OCI-LY7 (cell line): Measurements from ENCODE around the gene HSBP1L1. TPM values are rescaled to one million over a fixed set of nuclear protein-coding genes. Genes with fewer than 3 reads are reported as not detected.

Experiments used
- BruUV-seq: library from RNA; stranded (reverse); fragments of 400-500 nt; replicated peaks from 2 replicates; lab custom pipeline; 2021; lab: Mats Ljungman, UMichigan
- CTCF ChIA-PET: fragments of 300-600 bp; sonication (Branson Sonifier 250); formaldehyde crosslinking; loops from one replicate; lab custom pipeline; 2022; ENCODE audit warnings: antibody characterized with exemption; ENCODE audit not compliant: unreplicated experiment; lab: Charles Lee
- POLR2A ChIA-PET: fragments of 300-600 bp; sonication (Branson Sonifier 250); formaldehyde crosslinking; loops from one replicate; lab custom pipeline; 2022; ENCODE audit warnings: antibody characterized with exemption; lab: Charles Lee
- DNase-seq: peaks from one replicate; pipeline ENCODE4 v3.0.0-alpha.2; 2015; ENCODE audit warnings: low spot score
- H2AFZ ChIP-seq: fragments of 200-600 bp; sonication (generic), shearing (Covaris generic); 2 replicates; pipeline ENCODE4 v1.6.1; 2014; ENCODE audit warnings: mild to moderate bottlenecking, antibody characterized with exemption, low read length, moderate library complexity
- H3K27ac ChIP-seq: fragments of 200-600 bp; sonication (generic); 2 replicates; pipeline ENCODE4 v1.5.1; 2014; ENCODE audit warnings: mixed run types, low read depth, mild to moderate bottlenecking, moderate library complexity, low read length, inconsistent platforms; ENCODE audit not compliant: poor library complexity, severe bottlenecking
- H3K36me3 ChIP-seq: fragments of 200-600 bp; sonication (generic); 2 replicates; pipeline ENCODE4 v1.6.1; 2014; ENCODE audit warnings: mild to moderate bottlenecking, antibody characterized with exemption, low read length, moderate library complexity, mixed read lengths; ENCODE audit not compliant: insufficient read depth
- H3K4me1 ChIP-seq: fragments of 200-600 bp; sonication (generic); 2 replicates; pipeline ENCODE4 v1.5.1; 2014; ENCODE audit warnings: mild to moderate bottlenecking, low read length; ENCODE audit not compliant: insufficient read depth, poor library complexity, severe bottlenecking
- H3K4me2 ChIP-seq: fragments of 200-600 bp; sonication (generic); 2 replicates; pipeline ENCODE4 v1.6.1; 2014; ENCODE audit warnings: mild to moderate bottlenecking, low read length
- H3K4me3 ChIP-seq: fragments of 200-600 bp; sonication (generic); 2 replicates; pipeline ENCODE4 v1.5.1; 2014; ENCODE audit warnings: mild to moderate bottlenecking, low read depth, low read length; ENCODE audit not compliant: poor library complexity, severe bottlenecking
- H3K79me2 ChIP-seq: fragments of 200-600 bp; sonication (generic); 2 replicates; pipeline ENCODE4 v1.6.1; 2016; ENCODE audit warnings: low read depth, mild to moderate bottlenecking, low read length, moderate library complexity, mixed read lengths; ENCODE audit not compliant: insufficient read depth
- H3K9me2 ChIP-seq: fragments of 200-600 bp; sonication (generic); 2 replicates; pipeline ENCODE4 v1.6.1; 2016; ENCODE audit warnings: mild to moderate bottlenecking, low read length, mixed read lengths; ENCODE audit not compliant: insufficient read depth
- H3K9me3 ChIP-seq: fragments of 200-600 bp; sonication (generic); 2 replicates; pipeline ENCODE4 v1.6.1; 2014; ENCODE audit warnings: mild to moderate bottlenecking, mixed run types, low read length, mixed read lengths
- H4K20me1 ChIP-seq: fragments of 200-600 bp; sonication (generic); 2 replicates; pipeline ENCODE4 v1.6.1; 2014; ENCODE audit warnings: mild to moderate bottlenecking, antibody characterized with exemption, low read length, moderate library complexity, mixed read lengths; ENCODE audit not compliant: insufficient read depth
- EZH2phosphoT487 ChIP-seq: fragments of 200-600 bp; sonication (generic); IDR thresholded peaks from 2 replicates; pipeline ENCODE4 v1.6.1; 2018; ENCODE audit warnings: low read depth, borderline replicate concordance, mild to moderate bottlenecking, mixed run types, antibody characterized with exemption, low read length, moderate library complexity, mixed read lengths
- intact Hi-C: fragments of 100-400 bp; cut with micrococcal nuclease; formaldehyde crosslinking; loops from one replicate; pipeline ENCODE4 v1.10.0; 2022; ENCODE audit not compliant: unreplicated experiment
- total RNA-seq, 2 experiments: library from RNA; depleted of rRNA in 1 of 2; stranded (reverse); fragments of >200 nt in 1 of 2; shearing (Covaris generic) in 1 of 2; gene quantifications; 2 replicates each; pipeline ENCODE4 v1.2.3, GENCODE V29; 2014 to 2022
- TF ChIP-seq, protein P1 (sequence below): fragments of 200-600 bp; sonication (generic); conservative IDR thresholded peaks from 2 replicates; pipeline ENCODE4 v1.5.1; 2014; ENCODE audit warnings: mild to moderate bottlenecking, antibody characterized with exemption, low read length, moderate library complexity, mixed read lengths

HSBP1L1 gene
- total RNA-seq, 2 experiments from 2014 or later: not detected

DNA sequence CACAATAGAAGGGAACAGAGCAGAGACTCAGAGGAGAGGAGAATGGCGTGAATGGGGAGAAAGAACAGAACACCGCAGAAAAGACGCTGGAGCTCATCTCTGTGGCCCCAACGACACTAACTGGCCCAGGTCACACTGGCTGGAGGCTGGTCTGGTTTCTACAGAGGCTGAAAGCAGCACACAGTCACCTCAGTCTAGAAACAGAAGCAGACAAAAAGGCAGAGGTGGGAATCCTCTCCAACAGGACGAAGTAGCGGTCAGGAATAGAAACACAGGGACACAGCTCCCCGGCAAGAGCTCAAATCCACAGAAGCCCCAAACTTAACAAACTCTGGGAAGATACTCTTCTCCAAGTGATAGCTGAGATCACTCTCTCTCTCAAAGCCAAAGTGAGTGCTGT is 22.2 kb upstream of the HSBP1L1 start:
- Histone ChIP-seq H3K9me2 (no peaks in the 10 kb centered on the region), H2AFZ (no peak overlapping the region), H3K36me3 (peaks cover 3% of the 10 kb centered on the region; the same call in 1 of the 2 replicates), H3K4me1 (peaks cover 8% of the 10 kb centered on the region), H3K9me3 (no peaks in the 10 kb centered on the region), H3K4me3 (no peak overlapping the region), H3K4me2 (no peak overlapping the region), H3K27ac (no peak overlapping the region), H4K20me1 (no peaks in the 10 kb centered on the region), H3K79me2 (no peaks in the 10 kb centered on the region)
- TF ChIP-seq, protein P1, sequence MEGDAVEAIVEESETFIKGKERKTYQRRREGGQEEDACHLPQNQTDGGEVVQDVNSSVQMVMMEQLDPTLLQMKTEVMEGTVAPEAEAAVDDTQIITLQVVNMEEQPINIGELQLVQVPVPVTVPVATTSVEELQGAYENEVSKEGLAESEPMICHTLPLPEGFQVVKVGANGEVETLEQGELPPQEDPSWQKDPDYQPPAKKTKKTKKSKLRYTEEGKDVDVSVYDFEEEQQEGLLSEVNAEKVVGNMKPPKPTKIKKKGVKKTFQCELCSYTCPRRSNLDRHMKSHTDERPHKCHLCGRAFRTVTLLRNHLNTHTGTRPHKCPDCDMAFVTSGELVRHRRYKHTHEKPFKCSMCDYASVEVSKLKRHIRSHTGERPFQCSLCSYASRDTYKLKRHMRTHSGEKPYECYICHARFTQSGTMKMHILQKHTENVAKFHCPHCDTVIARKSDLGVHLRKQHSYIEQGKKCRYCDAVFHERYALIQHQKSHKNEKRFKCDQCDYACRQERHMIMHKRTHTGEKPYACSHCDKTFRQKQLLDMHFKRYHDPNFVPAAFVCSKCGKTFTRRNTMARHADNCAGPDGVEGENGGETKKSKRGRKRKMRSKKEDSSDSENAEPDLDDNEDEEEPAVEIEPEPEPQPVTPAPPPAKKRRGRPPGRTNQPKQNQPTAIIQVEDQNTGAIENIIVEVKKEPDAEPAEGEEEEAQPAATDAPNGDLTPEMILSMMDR: no peak
- TF ChIP-seq EZH2phosphoT487: no peak
- ChIA-PET POLR2A (no interaction called here), CTCF (no interaction called here)
- intact Hi-C loops: no loop called here
- no peak for DNase-seq
- BruUV-seq: no TSS peak

DNA sequence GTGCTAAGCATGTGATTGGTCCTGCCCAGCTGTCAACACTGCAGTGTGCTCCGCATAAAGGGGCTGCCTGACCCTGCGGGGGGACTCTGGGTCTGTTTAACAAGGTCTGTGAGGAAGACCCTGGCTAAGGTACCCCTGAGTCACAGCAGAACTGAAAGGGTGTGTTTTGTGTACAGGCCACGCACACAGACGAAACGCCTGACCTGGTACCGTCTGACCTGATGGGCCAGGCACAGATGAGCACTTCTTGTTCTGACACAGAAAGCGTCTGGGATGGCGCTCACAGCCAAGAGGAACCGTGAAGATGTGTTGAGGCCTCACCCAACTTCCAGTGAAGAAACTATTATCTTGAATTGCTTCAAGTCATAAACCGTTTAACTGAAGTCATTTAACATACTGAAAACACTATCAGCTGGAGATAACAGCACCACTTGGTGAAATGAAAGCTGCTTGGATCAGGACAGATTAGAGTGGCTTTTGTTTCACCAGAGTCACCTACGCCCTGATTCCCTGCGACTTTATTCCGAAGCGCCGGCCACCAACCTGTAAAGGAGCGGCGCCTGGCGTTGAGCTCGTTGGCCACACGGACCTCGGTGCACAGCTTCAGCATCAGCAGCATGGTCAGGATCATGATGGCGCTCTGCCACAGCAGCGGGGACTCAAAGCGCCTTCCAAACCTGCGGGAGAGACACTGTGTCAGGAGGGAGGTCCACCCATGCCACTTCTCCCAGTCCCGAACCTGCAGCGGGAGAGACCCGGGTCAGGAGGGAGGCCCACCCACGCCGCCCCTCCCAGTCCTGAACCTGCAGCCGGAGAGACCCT is 21.4 kb upstream of the HSBP1L1 start:
- H4K20me1 ChIP-seq: no peaks in the 10 kb centered on the region
- H3K9me3 ChIP-seq: no peaks in the 10 kb centered on the region
- intact Hi-C loops: no loop called here
- H2AFZ ChIP-seq: no peak overlapping the region
- no peak overlapping the region for H3K4me3 ChIP-seq
- H3K27ac ChIP-seq: no peak overlapping the region
- no peaks in the 10 kb centered on the region for H3K9me2 ChIP-seq
- TF ChIP-seq, protein P1: no peak
- TF ChIP-seq EZH2phosphoT487: no peak
- H3K36me3 ChIP-seq: peaks cover 3% of the 10 kb centered on the region; the same call in 1 of the 2 replicates
- no peaks in the 10 kb centered on the region for H3K79me2 ChIP-seq
- H3K4me2 ChIP-seq: no peak overlapping the region
- CTCF ChIA-PET: no interaction called here
- BruUV-seq: no TSS peak
- DNase-seq: no peak
- POLR2A ChIA-PET: no interaction called here
- peaks cover 8% of the 10 kb centered on the region for H3K4me1 ChIP-seq

DNA sequence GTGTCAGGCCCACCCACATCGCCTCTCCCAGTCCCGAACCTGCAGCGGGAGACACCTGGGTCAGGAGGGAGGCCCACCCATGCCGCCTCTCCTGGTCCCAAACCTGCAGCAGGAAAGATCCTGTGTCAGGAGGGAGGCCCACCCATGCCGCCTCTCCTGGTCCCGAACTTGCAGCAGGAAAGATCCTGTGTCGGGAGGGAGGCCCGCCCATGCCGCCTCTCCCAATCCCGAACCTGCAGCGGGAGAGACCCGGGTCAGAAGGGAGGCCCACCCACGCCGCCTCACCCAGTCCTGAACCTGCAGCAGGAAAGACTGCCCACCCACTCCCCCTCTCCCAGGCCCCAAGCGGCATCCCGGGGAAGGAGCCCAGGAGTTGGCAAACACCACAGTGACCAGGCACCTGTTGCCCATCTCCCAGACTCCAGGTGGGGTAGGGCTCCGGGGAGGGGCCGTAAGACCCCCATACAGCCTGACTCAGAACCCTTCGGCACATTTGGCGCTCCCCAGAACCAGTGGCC is 20.8 kb upstream of the HSBP1L1 start:
- H4K20me1 ChIP-seq: no peaks in the 10 kb centered on the region
- no peaks in the 10 kb centered on the region for H3K79me2 ChIP-seq
- no peak overlapping the region for H2AFZ ChIP-seq
- BruUV-seq: no TSS peak
- TF ChIP-seq EZH2phosphoT487: no peak
- TF ChIP-seq, protein P1: no peak
- DNase-seq: no peak
- no peak overlapping the region for H3K27ac ChIP-seq
- H3K4me3 ChIP-seq: no peak overlapping the region
- intact Hi-C loops: no loop called here
- ChIA-PET POLR2A (no interaction called here), CTCF (no interaction called here)
- H3K4me1 ChIP-seq: peaks cover 8% of the 10 kb centered on the region
- H3K36me3 ChIP-seq: peaks cover 3% of the 10 kb centered on the region; the same call in 1 of the 2 replicates
- no peaks in the 10 kb centered on the region for H3K9me2 ChIP-seq
- no peak overlapping the region for H3K4me2 ChIP-seq
- H3K9me3 ChIP-seq: no peaks in the 10 kb centered on the region
